Measurements from ENCODE around the gene NAGLU. TPM values are rescaled to one million over a fixed set of nuclear protein-coding genes. Genes with fewer than 3 reads are reported as not detected.
"Not testable (repeated sequence)": the region's sequence is repeated elsewhere in the genome, so short reads cannot be mapped to it uniquely, and the experiment has no call there.

The NAGLU gene
- total RNA-seq, 3 donors from 2014 or later, result 28.9 to 51.8 (median 35.6) TPM

DNA sequence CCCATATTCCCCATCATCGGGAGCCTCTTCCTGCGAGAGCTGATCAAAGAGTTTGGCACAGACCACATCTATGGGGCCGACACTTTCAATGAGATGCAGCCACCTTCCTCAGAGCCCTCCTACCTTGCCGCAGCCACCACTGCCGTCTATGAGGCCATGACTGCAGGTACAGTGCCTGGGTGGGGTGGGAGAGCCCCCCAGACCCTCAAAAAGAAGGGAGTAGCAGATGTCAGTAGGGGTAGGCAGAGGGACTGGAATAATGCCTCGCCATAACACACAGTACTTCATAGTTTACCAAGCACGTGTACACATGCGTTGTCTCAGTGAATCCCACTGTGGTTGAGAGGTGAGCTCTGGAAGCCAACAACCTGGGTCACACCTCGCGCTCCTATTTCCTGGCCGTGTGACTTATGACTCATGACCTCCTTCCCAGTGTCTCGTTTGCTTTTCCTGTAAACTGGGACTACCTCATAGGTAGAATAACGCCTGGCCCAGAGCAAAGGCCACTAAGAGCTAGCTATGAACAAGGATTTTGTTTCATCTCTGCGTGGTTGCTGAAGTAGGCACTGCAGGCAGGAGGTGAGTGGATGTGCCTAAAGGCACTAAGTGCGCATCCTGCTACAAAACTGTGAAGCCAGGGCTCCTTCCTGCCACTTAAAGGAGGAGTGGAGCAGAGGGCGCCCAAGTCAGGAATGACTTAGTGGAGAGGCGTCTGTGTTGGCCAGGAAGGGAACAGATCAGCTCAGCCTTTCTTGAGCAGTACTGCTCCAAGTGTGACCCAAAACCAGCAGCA is 5.2 kb downstream of the NAGLU start:
- Histone ChIP-seq H3K4me3 (no peak overlapping the region), H3K9me3 (no peaks in the 10 kb centered on the region), H3K36me3 (ENCODE audit: low read depth) (no peaks in the 10 kb centered on the region), H3K4me1 (ENCODE audit: low read depth) (peaks cover 25% of the 10 kb centered on the region)
- intact Hi-C loops (cut with DNase I, micrococcal nuclease), result no loop called here
- TF ChIP-seq, protein P1, sequence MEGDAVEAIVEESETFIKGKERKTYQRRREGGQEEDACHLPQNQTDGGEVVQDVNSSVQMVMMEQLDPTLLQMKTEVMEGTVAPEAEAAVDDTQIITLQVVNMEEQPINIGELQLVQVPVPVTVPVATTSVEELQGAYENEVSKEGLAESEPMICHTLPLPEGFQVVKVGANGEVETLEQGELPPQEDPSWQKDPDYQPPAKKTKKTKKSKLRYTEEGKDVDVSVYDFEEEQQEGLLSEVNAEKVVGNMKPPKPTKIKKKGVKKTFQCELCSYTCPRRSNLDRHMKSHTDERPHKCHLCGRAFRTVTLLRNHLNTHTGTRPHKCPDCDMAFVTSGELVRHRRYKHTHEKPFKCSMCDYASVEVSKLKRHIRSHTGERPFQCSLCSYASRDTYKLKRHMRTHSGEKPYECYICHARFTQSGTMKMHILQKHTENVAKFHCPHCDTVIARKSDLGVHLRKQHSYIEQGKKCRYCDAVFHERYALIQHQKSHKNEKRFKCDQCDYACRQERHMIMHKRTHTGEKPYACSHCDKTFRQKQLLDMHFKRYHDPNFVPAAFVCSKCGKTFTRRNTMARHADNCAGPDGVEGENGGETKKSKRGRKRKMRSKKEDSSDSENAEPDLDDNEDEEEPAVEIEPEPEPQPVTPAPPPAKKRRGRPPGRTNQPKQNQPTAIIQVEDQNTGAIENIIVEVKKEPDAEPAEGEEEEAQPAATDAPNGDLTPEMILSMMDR (IDR thresholded peaks at IDR 0.05), result no peak
- DNase-seq, result peak in 2 of 3 donors; percentile 56 to 62
- ATAC-seq, result peak; percentile 86

DNA sequence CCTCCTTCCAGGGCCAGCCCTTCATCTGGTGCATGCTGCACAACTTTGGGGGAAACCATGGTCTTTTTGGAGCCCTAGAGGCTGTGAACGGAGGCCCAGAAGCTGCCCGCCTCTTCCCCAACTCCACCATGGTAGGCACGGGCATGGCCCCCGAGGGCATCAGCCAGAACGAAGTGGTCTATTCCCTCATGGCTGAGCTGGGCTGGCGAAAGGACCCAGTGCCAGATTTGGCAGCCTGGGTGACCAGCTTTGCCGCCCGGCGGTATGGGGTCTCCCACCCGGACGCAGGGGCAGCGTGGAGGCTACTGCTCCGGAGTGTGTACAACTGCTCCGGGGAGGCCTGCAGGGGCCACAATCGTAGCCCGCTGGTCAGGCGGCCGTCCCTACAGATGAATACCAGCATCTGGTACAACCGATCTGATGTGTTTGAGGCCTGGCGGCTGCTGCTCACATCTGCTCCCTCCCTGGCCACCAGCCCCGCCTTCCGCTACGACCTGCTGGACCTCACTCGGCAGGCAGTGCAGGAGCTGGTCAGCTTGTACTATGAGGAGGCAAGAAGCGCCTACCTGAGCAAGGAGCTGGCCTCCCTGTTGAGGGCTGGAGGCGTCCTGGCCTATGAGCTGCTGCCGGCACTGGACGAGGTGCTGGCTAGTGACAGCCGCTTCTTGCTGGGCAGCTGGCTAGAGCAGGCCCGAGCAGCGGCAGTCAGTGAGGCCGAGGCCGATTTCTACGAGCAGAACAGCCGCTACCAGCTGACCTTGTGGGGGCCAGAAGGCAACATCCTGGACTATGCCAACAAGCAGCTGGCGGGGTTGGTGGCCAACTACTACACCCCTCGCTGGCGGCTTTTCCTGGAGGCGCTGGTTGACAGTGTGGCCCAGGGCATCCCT is 7.4 kb downstream of the NAGLU start:
- Histone ChIP-seq H3K4me3 (no peak overlapping the region), H3K4me1 (ENCODE audit: low read depth) (peaks cover 21% of the 10 kb centered on the region), H3K9me3 (no peaks in the 10 kb centered on the region), H3K36me3 (ENCODE audit: low read depth) (no peaks in the 10 kb centered on the region)
- intact Hi-C loops (cut with DNase I, micrococcal nuclease), result no loop called here
- DNase-seq (no peak), ATAC-seq (no peak)
- TF ChIP-seq, protein P1 (IDR thresholded peaks at IDR 0.05), result no peak

DNA sequence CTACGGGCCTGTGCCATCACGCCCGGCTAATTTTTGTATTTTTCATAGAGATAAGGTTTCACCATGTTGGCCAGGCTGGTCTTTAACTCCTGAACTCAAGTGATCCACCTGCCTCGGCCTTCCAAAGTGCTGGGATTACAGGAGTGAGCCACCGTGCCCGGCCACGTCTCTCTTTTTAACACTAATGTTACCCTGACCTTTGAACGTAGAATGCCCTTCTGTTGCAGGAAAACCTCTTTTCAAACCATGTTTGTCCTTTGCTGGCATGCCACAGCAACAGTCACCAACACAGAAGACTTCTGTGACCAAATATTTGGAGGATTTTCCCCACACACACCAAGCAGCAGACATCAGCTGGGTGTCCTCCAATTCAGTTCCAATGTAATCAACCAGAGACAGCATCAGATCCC is 8.8 kb downstream of the NAGLU start:
- Histone ChIP-seq H3K9me3 (no peaks in the 10 kb centered on the region), H3K36me3 (ENCODE audit: low read depth) (no peaks in the 10 kb centered on the region), H3K4me3 (no peak overlapping the region), H3K4me1 (ENCODE audit: low read depth) (peaks cover 28% of the 10 kb centered on the region)
- TF ChIP-seq, protein P1 (IDR thresholded peaks at IDR 0.05), result no peak
- no peak for DNase-seq
- intact Hi-C loops (cut with DNase I, micrococcal nuclease), result no loop called here
- ATAC-seq, result no peak

- H3K9me3 ChIP-seq; ATAC-seq; intact Hi-C loops (cut with DNase I, micrococcal nuclease); H3K36me3 ChIP-seq (ENCODE audit: low read depth); H3K4me3 ChIP-seq; DNase-seq: not testable (repeated sequence)
- H3K4me1 ChIP-seq (ENCODE audit: low read depth), result peaks cover 26% of the 10 kb centered on the region
Measured at GRCh38 chr17:42545755-42546505, 9.9 kb downstream of the NAGLU start.

GRCh38 chr17:42547001-42547461 is 11.0 kb downstream of the NAGLU start:
- Histone ChIP-seq H3K36me3 (ENCODE audit: low read depth) (no peaks in the 10 kb centered on the region), H3K9me3 (no peaks in the 10 kb centered on the region), H3K4me1 (ENCODE audit: low read depth) (peaks cover 15% of the 10 kb centered on the region), H3K4me3 (no peak overlapping the region)
- TF ChIP-seq, protein P1 (IDR thresholded peaks at IDR 0.05), result no peak
- no peak for ATAC-seq
- intact Hi-C loops (cut with DNase I, micrococcal nuclease), result no loop called here
- peak in 2 of 3 donors; percentile 46 to 55 for DNase-seq

Measured in mucosa of descending colon (tissue), 3 donors.